A549 treated with AZD2906 at 1 μM for 4 hours (cell line): ENCODE results near the gene RCC2. TPM values are rescaled to one million over a fixed set of nuclear protein-coding genes. Genes with fewer than 3 reads are reported as not detected.

Experiments used
- total RNA-seq: library from RNA; stranded (reverse); fragments of 200-300 nt; extraction: Qiagen RNA extraction; gene quantifications from 5 replicates; pipeline ENCODE4 v1.2.3, GENCODE V29; 2022

The RCC2 gene
- total RNA-seq: 49.4 to 53.9 TPM (median 51.3 TPM) in 5 replicates

GRCh38 chr1:17439250-17440073, at the start of gene RCC2:
Gene RCC2, minus strand, starts transcription at chr1:17439677. Its CDS starts 1,163 bp downstream, at chr1:17438514.

DNA sequence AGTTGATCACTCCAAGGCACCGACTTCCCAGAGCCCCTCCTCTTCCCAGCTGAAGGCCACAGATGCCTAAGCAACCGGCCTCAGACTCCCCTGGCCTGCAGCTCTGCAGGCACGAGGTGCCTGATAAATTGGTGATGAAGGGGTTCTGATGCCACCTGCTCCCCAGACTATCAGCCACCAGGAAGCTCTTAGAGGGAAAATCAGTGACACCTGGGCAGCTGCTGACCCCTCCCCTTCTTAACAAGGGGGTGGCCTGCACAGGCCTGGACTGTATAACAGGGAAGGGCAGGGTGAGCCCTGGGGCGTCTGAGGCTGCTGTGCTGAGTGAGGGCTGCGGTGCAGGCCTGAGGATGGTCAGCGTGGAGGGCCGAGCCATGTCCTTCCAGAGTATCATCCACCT, 67.6 kb downstream of the RCC2 start, which contains the start of gene PADI6:
Gene PADI6 (plus strand): TSS at position 301 of the 400 bp plus-strand sequence. CDS start 50 bp downstream, at position 351.

Other genes starting within 250 kb of the RCC2 start
- gene PADI1, start 234.5 kb downstream of the RCC2 start, total RNA-seq: 1.0 to 1.4 TPM (median 1.1 TPM) in 5 replicates
- gene PADI3, start 190.6 kb downstream of the RCC2 start, total RNA-seq: 0.71 to 1.0 TPM (median 0.84 TPM) in 5 replicates
- not detected in 5 replicates for gene PADI4, start 131.5 kb downstream of the RCC2 start, total RNA-seq
- gene PADI6, start 67.5 kb downstream of the RCC2 start, total RNA-seq: not detected in 5 replicates
- gene ARHGEF10L, start 100.0 kb upstream of the RCC2 start, total RNA-seq: 5.6 to 7.2 TPM (median 6.7 TPM) in 5 replicates